AG10803 (cell line): Measurements from ENCODE around the gene TBATA.

Experiments
- DNase-seq: peaks from one replicate; pipeline ENCODE4 v3.0.0; 2010; ENCODE audit warnings: low read depth
- H3K4me3 ChIP-seq: 2 replicates; pipeline ENCODE4 v1.5.1; 2011; ENCODE audit warnings: mild to moderate bottlenecking, low read length, control low read depth
- TF ChIP-seq, protein P1 (sequence below): conservative IDR thresholded peaks from 2 replicates; pipeline ENCODE4 v1.5.1; 2011; ENCODE audit warnings: mild to moderate bottlenecking, low read length, control low read depth, inconsistent platforms

Gene TBATA

DNA sequence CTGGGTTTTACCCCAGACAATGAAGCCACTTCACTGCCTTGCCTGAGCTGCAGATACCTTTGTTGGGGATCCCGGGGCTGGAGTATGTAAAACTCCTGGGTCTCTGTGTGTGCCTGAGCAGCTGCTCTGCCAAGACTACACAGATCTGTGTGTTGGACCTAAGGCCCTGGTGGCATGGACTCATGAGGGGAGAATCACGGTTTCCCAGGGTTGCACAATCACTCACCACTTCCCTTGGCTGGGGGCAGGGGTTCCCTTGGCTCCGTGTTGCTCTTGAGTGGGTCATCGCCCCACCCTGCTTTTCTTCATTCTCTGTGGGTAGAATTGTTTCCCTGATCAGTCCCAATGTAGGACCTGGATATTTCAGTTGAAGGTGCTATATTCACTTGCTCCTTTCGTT is 13.9 kb upstream of the TBATA start:
- TF ChIP-seq, protein P1, sequence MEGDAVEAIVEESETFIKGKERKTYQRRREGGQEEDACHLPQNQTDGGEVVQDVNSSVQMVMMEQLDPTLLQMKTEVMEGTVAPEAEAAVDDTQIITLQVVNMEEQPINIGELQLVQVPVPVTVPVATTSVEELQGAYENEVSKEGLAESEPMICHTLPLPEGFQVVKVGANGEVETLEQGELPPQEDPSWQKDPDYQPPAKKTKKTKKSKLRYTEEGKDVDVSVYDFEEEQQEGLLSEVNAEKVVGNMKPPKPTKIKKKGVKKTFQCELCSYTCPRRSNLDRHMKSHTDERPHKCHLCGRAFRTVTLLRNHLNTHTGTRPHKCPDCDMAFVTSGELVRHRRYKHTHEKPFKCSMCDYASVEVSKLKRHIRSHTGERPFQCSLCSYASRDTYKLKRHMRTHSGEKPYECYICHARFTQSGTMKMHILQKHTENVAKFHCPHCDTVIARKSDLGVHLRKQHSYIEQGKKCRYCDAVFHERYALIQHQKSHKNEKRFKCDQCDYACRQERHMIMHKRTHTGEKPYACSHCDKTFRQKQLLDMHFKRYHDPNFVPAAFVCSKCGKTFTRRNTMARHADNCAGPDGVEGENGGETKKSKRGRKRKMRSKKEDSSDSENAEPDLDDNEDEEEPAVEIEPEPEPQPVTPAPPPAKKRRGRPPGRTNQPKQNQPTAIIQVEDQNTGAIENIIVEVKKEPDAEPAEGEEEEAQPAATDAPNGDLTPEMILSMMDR = no peak
- peak; percentile 52 for DNase-seq
- H3K4me3 ChIP-seq = no peak overlapping the region

DNA sequence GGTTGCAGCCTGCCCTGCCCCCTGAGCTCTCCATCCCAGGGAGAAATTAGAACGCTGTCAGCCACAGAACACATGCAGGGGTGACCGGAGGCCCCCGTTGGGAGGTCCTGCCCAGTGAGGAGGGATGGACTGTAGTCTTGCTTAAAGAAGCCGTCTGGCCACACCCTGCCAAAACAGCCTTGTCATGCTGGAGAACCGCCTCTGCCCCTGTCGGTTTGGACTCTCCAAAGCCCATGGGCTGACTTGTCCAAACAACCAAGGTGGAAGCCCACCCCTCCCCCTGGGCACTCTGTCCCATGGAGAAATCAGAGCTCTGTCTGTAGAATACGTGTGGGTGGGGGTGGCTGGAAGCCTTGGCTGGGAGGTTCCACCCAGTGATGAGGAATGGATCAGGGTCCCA is 12.7 kb upstream of the TBATA start:
- no peak for DNase-seq
- no peak overlapping the region for H3K4me3 ChIP-seq
- TF ChIP-seq, protein P1 = no peak

DNA sequence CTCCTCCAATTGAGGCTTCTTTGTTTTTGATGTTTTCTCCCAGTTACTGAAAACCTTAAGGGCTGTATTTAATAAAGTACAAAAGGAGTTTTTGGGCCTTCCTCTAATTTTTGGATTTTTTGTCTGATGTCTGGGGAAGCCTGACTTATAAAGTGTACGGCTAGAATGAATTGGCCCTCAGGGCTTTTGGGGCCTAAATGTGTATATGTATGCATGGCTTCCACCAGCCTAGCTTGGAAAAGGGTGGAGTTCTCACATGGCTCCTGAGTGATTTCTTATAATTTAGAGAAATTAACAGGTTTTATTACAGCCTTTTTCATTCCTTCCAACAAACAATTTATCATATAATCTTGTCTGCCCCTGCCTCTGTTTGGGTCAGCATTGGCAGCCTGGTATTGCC is 10.4 kb upstream of the TBATA start:
- DNase-seq = no peak
- no peak overlapping the region for H3K4me3 ChIP-seq
- TF ChIP-seq, protein P1 = no peak

DNA sequence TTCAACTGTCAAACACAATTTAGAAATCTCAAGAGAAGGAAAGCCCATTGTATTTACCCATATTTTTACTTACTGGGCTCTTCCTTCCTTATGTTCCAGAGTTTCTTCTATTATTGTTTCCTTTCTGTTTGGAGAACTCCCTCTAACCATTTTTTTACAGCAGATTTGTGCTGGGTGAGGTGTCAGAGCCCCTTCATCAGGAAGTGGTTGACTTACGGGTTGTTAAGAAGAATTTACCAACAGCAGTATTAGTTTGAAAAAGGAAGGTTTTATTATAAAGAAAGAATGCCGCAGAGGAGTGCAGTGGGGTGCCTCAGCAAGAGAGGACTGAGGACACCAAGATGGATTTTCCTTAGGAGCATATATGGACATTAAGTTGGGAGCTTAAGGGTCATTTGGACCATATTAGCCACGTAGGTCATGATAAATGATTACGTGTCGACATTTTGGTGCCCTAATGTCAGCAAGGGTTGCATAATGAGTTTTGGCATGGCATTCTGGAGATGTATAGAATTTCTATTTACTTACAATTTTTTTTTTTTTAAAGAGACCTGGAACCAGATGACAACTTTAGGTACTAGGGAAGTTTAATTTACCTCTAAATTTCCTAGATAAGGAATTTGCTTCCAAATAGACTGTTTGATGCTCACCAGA is 6.3 kb upstream of the TBATA start:
- no peak overlapping the region for H3K4me3 ChIP-seq
- no peak for DNase-seq
- TF ChIP-seq, protein P1 = no peak

DNA sequence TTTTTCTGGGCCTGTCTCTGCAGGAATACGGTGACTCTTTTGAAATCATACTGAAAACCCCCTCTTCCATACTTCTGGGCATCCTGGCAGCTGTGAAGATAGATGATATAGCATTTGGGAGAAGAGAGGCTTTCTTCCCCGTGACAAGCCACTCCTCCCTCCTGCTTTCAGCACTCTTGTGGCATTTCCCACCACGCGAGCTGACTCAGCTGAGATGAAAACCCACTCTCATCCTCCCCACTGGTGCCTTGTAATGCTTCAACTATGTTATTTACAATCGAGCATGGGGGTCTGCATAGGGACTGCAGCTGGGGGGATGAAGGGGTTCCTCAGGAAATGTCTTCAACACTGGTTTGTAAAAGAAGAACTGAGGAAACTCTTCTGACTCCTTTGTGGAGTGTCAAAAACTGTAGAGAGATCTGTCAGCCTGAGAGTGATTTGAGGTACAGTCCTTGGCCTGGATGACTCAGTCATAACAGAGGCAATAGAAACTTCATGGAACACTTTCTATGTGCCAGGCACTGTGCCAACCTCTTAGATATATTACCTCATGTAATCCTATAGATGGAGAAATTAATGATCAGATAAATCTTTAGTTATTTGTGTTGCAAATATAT is 1.7 kb upstream of the TBATA start:
- DNase-seq = peak; percentile 59
- TF ChIP-seq, protein P1 = no peak
- no peak overlapping the region for H3K4me3 ChIP-seq

DNA sequence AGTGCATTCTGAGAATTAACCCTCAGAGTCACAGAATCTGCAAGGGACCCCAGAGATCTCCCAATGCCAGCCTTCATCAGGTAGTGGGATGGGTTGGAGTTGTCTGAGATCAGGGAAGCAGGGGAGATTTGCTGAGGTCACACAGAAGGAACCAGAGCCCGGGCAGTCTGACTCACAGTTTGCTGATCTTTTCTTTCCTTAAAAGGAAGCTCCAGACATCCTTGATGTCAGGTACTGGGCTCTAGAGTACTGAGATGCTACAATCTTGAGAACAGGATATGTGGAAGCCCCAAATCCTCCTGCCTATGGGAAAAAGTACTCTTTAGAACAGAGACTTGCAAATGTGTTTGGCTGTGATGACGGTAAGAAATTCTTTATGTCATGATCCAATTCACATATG is 706 bp downstream of the TBATA start:
- TF ChIP-seq, protein P1 = no peak
- no peak overlapping the region for H3K4me3 ChIP-seq
- DNase-seq = no peak

DNA sequence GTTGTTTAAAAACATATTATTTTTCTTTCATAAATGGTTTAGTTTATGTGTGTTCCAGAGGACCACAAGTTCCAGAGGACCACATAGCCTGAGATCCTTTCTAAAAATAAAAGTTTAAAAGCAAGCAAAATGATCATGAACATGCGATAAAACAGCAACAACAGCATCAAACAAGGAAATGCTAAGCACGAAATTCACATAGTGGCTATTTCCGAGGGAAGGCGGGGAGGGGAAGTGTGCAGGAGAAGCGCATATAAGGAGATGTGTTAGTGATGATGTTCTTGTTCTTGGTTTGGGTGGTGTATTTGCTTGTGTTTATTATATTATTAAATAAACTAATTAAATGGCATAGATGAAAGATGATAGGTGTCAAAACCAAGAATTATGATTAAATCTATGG is 1.2 kb downstream of the TBATA start:
- no peak overlapping the region for H3K4me3 ChIP-seq
- TF ChIP-seq, protein P1 = no peak
- DNase-seq = no peak
